NCI-H2227 treated with DMSO at 0.1 percent for 48 hours (cell line): ENCODE measurements around the gene MS4A18.
"Not testable (repeated sequence)": the region's sequence is repeated elsewhere in the genome, so short reads cannot be mapped to it uniquely, and the experiment has no call there.

Experiments
- DNase-seq: peaks from one replicate; lab custom pipeline; 2025; lab: John Stamatoyannopoulos, UW

Gene MS4A18

DNA sequence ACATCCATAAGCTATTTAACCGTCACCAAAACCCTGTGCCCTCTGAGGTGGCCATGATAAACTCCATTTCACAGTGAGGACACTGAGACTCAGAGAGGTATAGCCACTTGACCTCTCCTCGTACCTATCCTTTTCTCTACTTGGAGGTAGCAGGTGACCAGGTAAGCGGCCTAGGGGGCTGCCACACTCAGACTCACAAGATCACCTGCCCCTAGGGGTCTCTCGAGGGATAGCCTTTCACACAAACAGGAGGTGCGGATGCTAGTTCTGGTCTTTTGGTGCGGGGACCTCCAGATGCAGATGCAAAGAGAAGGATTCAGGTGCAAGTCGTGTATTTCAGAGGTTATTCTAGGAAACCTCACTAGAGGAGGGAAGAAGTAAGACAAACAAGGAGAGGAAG, 14.6 kb downstream of the MS4A18 start:
- no peak for DNase-seq

DNA sequence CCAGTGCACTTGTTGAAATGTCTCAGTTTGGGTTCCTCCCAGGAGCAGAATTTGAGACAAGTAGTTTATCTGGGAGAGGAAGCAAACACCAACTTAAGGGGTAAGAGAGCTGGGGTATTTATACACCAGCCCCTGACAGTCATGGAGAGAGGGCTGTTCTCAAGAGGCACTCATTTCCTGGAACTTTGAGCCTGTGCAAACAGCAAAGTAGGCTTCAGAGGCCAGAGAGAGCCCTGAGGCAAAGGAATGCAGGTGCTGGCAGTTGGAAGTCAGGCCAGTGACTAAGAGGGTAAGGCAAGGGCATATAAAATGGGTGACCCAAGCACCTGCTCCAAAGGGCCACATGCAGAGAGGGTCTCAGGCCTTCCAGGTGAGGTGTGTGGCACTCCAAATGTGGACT, 16.1 kb downstream of the MS4A18 start:
- DNase-seq = no peak

DNA sequence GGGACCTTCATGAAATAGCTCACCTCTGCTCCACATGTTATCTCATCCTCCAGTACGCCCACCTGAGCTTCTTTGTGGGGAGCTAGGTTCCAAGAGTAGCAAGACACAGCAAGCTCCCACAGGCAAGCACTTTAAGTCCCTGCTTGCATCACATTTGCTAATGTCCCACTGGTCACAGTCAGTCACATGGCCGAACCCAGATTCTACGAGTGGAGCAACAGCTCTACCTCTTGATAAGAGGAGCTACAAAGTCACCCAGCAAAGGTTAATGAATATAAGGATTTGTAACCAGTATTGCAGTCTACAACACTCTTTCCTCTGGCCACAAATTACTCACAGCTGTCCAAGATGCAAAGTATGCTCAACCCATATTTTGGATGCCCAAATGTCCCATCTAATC, 16.9 kb downstream of the MS4A18 start:
- no peak for DNase-seq

DNA sequence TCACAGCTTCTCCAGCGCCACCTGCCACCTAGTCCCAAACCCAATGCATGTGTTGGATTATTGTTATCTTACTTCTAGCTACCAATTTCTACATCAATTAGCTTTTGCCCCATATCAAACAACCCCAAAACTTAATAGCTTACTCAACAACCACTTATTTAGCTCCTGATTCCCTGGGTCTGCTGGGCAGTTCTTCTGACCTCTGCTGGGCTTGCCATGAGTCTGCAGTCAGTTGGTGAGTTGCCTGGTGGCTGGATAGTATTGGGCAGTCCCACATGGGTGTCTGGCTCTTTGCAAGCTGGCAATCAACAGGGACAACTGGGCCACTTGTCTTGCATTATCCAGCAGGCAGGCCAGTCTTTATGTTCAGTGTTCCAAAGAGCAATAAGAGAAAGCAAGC, 18.5 kb downstream of the MS4A18 start:
- no peak for DNase-seq

GRCh38 chr11:60744114-60744513, 19.6 kb downstream of the MS4A18 start:
- no peak for DNase-seq

- DNase-seq = no peak
Observed at GRCh38 chr11:60747359-60747873, 22.9 kb downstream of the MS4A18 start.

DNA sequence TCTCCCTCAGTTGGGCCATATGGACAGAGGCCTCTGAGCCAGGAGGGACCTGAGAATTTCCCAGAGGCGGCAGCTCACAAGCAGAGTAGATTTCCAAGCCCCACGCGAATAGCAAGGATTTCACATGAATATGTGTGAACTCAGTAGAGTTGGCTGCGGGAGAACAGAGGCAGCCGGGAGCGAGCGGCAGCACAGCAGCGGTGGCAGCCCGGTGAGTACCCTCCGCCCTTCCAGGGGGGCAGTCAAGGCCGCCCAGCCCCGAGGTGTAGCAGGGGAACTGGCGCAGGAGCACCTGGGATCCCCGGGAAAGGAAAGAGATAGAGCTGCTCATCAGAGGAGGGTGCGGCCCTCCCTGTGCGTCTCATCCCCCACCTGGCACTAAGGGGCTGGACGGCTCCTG, 23.7 kb downstream of the MS4A18 start:
- no peak for DNase-seq

DNA sequence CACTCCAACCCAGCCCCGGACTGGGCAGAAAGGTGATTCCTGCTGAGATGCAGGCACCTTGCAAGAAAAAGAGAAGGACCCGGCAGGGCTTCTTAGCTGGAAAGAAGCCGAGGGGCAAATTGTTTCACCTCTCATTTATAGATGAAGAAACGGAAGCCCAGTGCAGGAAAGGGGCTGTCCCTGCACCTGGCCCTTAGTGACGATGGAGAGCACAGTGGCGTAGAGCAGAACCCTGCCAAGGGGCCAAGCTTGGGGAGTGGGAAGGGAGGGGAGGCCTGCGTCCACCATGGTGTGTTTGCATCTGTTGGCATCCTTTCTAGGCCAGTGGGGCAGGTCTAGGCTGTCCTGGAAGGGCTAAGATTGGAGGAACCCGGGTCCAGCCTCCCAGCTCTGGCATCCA, 24.3 kb downstream of the MS4A18 start:
- DNase-seq = no peak

GRCh38 chr11:60750911-60751310, 26.4 kb downstream of the MS4A18 start:
- DNase-seq = no peak

- no peak for DNase-seq
Observed at GRCh38 chr11:60753309-60753708, 28.8 kb downstream of the MS4A18 start.

DNA sequence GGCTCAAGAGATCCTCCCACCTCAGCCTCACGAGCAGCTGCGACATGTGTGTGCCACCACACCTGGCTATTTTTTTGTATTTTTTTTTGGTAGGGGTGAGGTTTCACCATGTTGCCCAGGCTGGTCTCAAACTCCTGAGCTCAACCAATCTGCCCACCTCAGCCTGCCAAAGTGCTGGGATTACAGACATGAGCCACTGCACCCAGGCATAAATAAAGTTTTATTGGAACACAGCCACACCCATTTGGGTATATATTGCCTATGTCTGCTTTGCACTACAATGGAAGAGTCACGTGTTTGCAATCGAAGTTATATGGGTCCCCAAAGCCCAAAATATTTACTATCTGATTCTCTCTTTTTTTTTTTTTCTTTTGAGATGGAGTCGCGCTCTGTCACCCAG, 30.4 kb downstream of the MS4A18 start:
- no peak for DNase-seq

DNA sequence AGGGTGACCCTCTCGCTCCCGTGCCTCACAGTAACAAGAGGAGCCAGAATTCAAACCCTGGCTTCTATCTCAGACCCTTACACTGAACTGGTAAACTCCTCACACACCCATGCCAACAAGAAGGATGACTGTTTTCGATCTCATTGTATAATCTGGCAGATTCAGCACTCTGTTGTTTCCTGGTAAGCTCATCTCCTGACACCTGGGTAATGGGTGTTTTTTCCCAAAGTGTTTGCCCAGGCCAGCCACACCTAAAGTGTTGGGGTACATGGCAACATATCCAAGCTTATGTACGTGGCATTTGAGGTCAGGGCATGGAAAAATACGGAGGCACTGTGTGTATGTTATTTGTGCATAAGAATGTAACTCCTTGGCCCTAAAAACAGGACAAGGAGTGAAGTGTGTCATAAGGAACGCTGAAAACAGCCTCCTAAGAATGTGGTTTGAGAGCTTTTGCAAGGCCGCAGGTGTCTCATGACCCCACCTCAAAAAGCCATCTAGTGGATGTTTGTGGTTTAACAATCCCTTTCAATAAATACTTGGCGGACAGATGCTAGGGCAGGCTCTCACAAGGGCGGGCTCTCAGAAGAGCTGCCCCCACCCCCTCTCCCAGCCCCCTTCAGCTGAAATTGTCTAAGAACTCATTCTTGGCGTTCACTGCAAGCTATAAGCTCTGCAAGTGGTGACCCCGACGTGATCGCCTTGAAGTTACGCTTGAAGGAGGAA, 31.9 kb downstream of the MS4A18 start, which contains the start of gene MS4A15:
TSS of gene MS4A15 (plus strand) at position 561 of the 726 bp plus-strand sequence. CDS start 6,867 bp downstream, outside the sequence.
- DNase-seq = no peak

GRCh38 chr11:60757231-60757800, 32.8 kb downstream of the MS4A18 start:
- DNase-seq = no peak

- not testable (repeated sequence) for DNase-seq
Observed at GRCh38 chr11:60758671-60759070, 34.2 kb downstream of the MS4A18 start.

DNA sequence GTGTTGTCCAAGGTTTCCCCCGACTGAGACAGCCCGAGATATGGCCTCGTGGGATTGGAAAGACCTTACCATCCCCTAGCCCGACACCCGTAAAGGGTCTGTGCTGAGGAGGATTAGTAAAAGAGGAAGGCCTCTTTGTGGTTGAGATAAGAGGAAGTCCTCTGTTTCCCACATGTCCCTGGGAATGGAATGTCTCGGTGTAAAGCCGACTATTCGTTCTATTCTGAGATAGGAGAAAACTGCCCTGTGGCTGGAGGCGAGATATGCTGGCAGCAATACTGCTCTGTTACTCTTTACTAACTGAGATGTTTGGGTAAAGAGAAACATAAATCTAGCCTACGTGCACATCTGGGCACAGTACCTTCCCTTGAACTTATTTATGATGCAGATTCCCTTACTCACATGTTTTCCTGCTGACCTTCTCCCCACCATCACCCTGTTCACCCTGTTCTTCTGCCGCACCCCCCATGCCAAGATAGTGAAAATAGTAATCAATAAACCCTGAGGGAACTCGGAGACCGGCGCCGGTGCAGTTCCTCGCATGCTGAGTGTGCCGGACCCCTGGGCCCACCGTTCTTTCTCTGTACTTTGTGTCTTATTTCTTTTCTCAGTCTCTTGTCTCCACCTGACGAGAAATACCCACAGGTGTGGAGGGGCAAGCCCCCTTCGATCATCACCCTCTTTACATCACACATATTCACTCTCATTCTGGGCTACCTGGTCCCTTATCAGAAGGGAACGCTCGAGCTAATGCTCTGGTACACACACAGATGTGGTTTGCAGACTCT, 35.1 kb downstream of the MS4A18 start:
- not testable (repeated sequence) for DNase-seq

DNA sequence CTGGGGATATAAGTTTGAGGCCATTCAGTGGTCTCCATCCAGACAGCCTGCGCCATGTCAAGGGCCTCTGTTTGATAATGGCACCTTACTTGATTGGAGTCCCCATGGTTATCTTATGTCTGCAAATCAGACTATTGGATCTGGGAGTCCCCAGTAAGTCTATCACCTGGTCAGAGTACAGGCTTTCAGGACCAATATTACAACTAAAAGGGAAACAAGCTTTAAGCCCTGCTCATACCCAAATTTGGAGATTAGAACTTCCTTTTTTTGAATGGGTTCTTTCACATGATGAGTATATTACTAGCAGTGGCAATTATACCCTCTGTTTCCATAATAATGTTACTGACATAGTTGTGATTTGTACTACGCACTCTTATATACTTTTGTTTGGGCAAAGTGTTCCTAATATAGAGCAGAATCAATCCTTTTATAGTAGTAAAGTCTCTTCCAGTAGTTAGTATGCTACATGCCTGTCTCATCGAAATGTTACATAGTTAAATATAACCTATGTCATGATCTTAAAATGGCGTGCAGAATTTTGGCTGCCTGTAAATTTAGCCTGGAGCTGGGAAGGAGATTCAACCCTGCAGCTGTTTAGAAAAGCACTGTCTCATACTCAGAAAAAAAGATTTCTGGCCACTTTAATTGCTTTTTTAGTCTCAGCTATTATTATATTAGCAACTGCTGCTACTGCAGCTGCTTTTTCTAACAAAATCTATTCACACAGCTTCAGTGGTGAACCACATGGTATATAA, 37.1 kb downstream of the MS4A18 start:
- DNase-seq = no peak

GRCh38 chr11:60762851-60763691, 38.6 kb downstream of the MS4A18 start:
- DNase-seq = no peak

- DNase-seq = no peak
Observed at GRCh38 chr11:60763692-60764369, 39.3 kb downstream of the MS4A18 start.

DNA sequence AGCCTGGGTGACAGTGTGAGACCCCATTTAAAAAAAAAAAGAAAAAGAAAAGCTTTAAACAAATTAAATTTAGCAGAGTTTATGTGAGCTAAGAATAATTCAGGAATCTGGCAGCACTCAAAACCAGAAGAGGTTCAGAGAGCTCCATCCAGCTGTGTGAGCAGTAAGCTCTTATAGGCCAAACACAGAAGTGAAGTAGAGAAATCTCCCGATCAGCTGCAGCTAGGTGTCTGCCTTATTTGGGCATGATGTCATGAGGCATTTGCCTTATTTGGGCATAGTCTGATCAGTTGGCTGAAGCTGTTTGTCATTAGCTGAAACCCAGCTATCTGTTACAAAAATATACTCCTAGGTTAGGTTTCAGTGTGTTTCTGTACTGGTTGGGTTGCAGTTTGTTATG, 40.4 kb downstream of the MS4A18 start:
- no peak for DNase-seq

GRCh38 chr11:60765355-60765754, 40.8 kb downstream of the MS4A18 start:
- DNase-seq = no peak

DNA sequence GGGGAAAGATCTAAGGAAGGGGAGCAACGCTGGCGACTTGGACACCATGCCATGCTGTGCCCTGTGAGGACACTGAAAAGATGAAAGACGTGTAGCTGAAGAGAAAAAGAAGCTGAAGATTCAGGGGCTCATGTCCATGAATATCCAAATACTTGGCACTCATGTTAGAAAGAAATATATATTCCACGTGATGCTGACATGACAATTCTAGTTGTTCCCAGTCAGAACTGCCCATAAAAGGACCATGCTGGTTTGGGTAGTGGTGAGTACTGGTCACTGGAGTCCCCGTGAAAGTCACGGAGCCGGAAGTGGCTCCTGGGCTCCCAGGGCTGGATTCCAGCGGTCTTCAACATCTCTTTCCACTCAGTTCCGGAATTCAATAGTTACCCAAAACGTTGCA, 42.0 kb downstream of the MS4A18 start:
- no peak for DNase-seq
